Keratinocyte (primary cell): ENCODE measurements around the gene UROC1.

Experiments used
- CTCF ChIP-seq, 3 experiments: IDR thresholded peaks in 1 of 3; conservative IDR thresholded peaks in 1 of 3; optimal IDR thresholded peaks in 1 of 3; 2 replicates in 2 of 3; 3 replicates in 1 of 3; pipeline versions ENCODE3 to v1.5.1; 2011; ENCODE audit warnings: low read length in 3 of 3, mild to moderate bottlenecking in 3 of 3, moderate library complexity in 2 of 3, control low read depth in 1 of 3, inconsistent platforms in 1 of 3; ENCODE audit not compliant: insufficient read depth in 2 of 3; ENCODE audit errors: extremely low read depth in 1 of 3
- EZH2 ChIP-seq: IDR thresholded peaks from one replicate; pipeline ENCODE4 v1.6.1; 2012; ENCODE audit warnings: inconsistent platforms, mild to moderate bottlenecking, low read length, moderate library complexity

GRCh38 chr3:126447456-126448106 lies 70.0 kb downstream of the UROC1 start:
- TF ChIP-seq CTCF (optimal IDR thresholded peaks at IDR 0.05 in 1 of 3, IDR thresholded peaks at IDR 0.05 in 1 of 3, conservative IDR thresholded peaks at IDR 0.05 in 1 of 3; ENCODE audit: extremely low read depth in 1 of 3, insufficient read depth in 2 of 3, low read length in 3 of 3) (no peak), EZH2 (no peak)
